ENCODE results near the gene FAM184A.

DNA sequence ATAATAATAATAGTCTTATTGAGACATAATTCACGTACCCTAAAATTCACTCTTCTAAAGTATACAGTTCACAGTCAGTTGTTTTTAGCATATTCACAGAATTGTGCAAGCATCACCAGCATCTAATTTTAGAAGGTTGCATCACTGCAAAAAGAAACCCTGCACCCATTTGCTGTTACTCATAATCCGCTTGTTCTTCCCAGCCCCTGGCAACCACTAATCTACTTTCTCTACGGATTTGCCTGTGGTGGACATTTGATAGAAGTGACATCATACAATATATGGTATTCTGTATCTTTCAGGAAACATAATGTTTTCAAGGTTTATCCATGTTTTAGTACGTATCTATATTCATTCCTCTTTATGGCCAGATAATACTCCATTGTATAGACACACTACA is 41.5 kb upstream of the FAM184A start:
- no peak for TF ChIP-seq EZH2 (IDR thresholded peaks at IDR 0.05; ENCODE audit: low read length)
- TF ChIP-seq, protein P1, sequence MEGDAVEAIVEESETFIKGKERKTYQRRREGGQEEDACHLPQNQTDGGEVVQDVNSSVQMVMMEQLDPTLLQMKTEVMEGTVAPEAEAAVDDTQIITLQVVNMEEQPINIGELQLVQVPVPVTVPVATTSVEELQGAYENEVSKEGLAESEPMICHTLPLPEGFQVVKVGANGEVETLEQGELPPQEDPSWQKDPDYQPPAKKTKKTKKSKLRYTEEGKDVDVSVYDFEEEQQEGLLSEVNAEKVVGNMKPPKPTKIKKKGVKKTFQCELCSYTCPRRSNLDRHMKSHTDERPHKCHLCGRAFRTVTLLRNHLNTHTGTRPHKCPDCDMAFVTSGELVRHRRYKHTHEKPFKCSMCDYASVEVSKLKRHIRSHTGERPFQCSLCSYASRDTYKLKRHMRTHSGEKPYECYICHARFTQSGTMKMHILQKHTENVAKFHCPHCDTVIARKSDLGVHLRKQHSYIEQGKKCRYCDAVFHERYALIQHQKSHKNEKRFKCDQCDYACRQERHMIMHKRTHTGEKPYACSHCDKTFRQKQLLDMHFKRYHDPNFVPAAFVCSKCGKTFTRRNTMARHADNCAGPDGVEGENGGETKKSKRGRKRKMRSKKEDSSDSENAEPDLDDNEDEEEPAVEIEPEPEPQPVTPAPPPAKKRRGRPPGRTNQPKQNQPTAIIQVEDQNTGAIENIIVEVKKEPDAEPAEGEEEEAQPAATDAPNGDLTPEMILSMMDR (optimal IDR thresholded peaks at IDR 0.05 in 1 of 3, IDR thresholded peaks at IDR 0.05 in 1 of 3, conservative IDR thresholded peaks at IDR 0.05 in 1 of 3; ENCODE audit: extremely low read depth in 1 of 3, insufficient read depth in 2 of 3, low read length in 3 of 3), result no peak

Data from keratinocyte (primary cell).